SK-N-SH (cell line): ENCODE results near the gene INTS1.

Experiments used
- CTCF ChIP-seq: fragments of 200-600 bp; sonication (generic); IDR thresholded peaks from 2 replicates; pipeline ENCODE4 v1.6.1; 2017; ENCODE audit warnings: antibody characterized with exemption, mild to moderate bottlenecking, moderate library complexity
- EP300 ChIP-seq, 2 experiments: IDR thresholded peaks; 2 replicates each; pipeline versions ENCODE4 v1.4.0 to v1.6.1; 2012; ENCODE audit warnings: borderline replicate concordance in 1 of 2, low read depth in 1 of 2, low read length in 1 of 2
- FOXJ3 ChIP-seq: sonication (generic); formaldehyde crosslinking; IDR thresholded peaks from 2 replicates; pipeline ENCODE4 v1.5.1; 2020; ENCODE audit warnings: mild to moderate bottlenecking, missing genetic modification reagents
- GABPA ChIP-seq: IDR thresholded peaks from 2 replicates; pipeline ENCODE4 v1.4.0; 2012; ENCODE audit warnings: low read depth, mild to moderate bottlenecking
- JUND ChIP-seq: IDR thresholded peaks from 2 replicates; pipeline ENCODE4 v1.4.0; 2012
- MEF2A ChIP-seq: IDR thresholded peaks from 2 replicates; pipeline ENCODE4 v1.4.0; 2012; ENCODE audit warnings: low read depth, borderline replicate concordance
- NFIC ChIP-seq: IDR thresholded peaks from 2 replicates; pipeline ENCODE4 v1.4.0; 2012; ENCODE audit warnings: borderline replicate concordance
- NRF1 ChIP-seq: IDR thresholded peaks from 2 replicates; pipeline ENCODE4 v1.6.1; 2012; ENCODE audit warnings: low read depth, mild to moderate bottlenecking, low read length
- RAD21 ChIP-seq: IDR thresholded peaks from 2 replicates; pipeline ENCODE4 v1.6.1; 2012; ENCODE audit warnings: mild to moderate bottlenecking, low read length
- RFX5 ChIP-seq: IDR thresholded peaks from 2 replicates; pipeline ENCODE4 v1.6.1; 2012; ENCODE audit warnings: mild to moderate bottlenecking, improper control_type of control experiment, low read length
- USF2 ChIP-seq: fragments of 150-350 bp; IDR thresholded peaks from 2 replicates; pipeline ENCODE4 v1.6.1; 2017; ENCODE audit warnings: antibody characterized with exemption, low read length, low read depth, borderline replicate concordance
- YY1 ChIP-seq: IDR thresholded peaks from 2 replicates; pipeline ENCODE4 v1.4.0; 2012; ENCODE audit warnings: low read depth, mild to moderate bottlenecking

GRCh38 chr7:1439373-1440363 lies 64.5 kb downstream of the INTS1 start:
- TF ChIP-seq CTCF: no peak
- no peak for TF ChIP-seq YY1
- TF ChIP-seq GABPA: no peak
- no peak for TF ChIP-seq RFX5
- no peak for TF ChIP-seq NFIC
- no peak for TF ChIP-seq RAD21
- TF ChIP-seq MEF2A: no peak
- no peak for TF ChIP-seq JUND
- TF ChIP-seq NRF1: no peak
- no peak for TF ChIP-seq EP300 (IDR thresholded peaks at IDR 0.05; ENCODE audit: borderline replicate concordance in 1 of 2, low read depth in 1 of 2, low read length in 1 of 2)
- no peak for TF ChIP-seq USF2
- TF ChIP-seq FOXJ3: no peak
